SIG-M5 treated with dmso at 0.1 percent for 504 hours (cell line): ENCODE results near the gene RELT.

Experiments
- DNase-seq: peaks from one replicate; lab custom pipeline; 2025; ENCODE audit not compliant: unreplicated experiment; lab: John Stamatoyannopoulos, UW

RELT gene

GRCh38 chr11:73346186-73346935 is 29.8 kb upstream of the RELT start:
- no peak for DNase-seq

- no peak for DNase-seq
Observed at GRCh38 chr11:73347067-73347466, 29.1 kb upstream of the RELT start.

- no peak for DNase-seq
Observed at GRCh38 chr11:73348838-73349237, 27.4 kb upstream of the RELT start.

- DNase-seq, result no peak
Observed at GRCh38 chr11:73349633-73350032, 26.6 kb upstream of the RELT start.

GRCh38 chr11:73350908-73351636 is 25.1 kb upstream of the RELT start:
- DNase-seq, result peak; percentile 66

GRCh38 chr11:73353422-73353821 is 22.8 kb upstream of the RELT start:
- DNase-seq, result no peak

- no peak for DNase-seq
Observed at GRCh38 chr11:73355109-73355508, 21.1 kb upstream of the RELT start.

- no peak for DNase-seq
Observed at GRCh38 chr11:73356979-73357860, 19.0 kb upstream of the RELT start.

- no peak for DNase-seq
Observed at GRCh38 chr11:73358071-73358470, 18.1 kb upstream of the RELT start.

- DNase-seq, result no peak
Observed at GRCh38 chr11:73359341-73359740, 16.9 kb upstream of the RELT start.

- peak; percentile 39 for DNase-seq
Observed at GRCh38 chr11:73359930-73360742, 16.1 kb upstream of the RELT start.

GRCh38 chr11:73360743-73361369 is 15.3 kb upstream of the RELT start:
- no peak for DNase-seq

- DNase-seq, result no peak
Observed at GRCh38 chr11:73361953-73362776, 14.0 kb upstream of the RELT start.

GRCh38 chr11:73363147-73363546 is 13.1 kb upstream of the RELT start:
- DNase-seq, result no peak

- no peak for DNase-seq
Observed at GRCh38 chr11:73365352-73366264, 10.6 kb upstream of the RELT start.

- DNase-seq, result no peak
Observed at GRCh38 chr11:73366265-73366610, 10.0 kb upstream of the RELT start.

GRCh38 chr11:73366953-73367352 is 9.2 kb upstream of the RELT start:
- DNase-seq, result no peak

GRCh38 chr11:73367482-73368024 is 8.6 kb upstream of the RELT start:
- no peak for DNase-seq
